Left lobe of liver (tissue), 2 donors: ENCODE results near the gene ZBTB4. TPM values are rescaled to one million over a fixed set of nuclear protein-coding genes. Genes with fewer than 3 reads are reported as not detected.

ENCODE experiments used
- ATAC-seq: fragments of 200-7000 bp; cut with Tn5 transposase; one replicate; pipeline ENCODE4 v1.9.1; 2020; ENCODE audit warnings: mild to moderate bottlenecking, moderate library complexity
- DNase-seq: peaks from one replicate; pipeline ENCODE4 v3.0.0-alpha.2; 2020; ENCODE audit warnings: low spot score
- total RNA-seq: library from RNA; stranded (reverse); gene quantifications from one replicate; pipeline ENCODE4 v1.2.1, GENCODE V29; 2021
- donor health status: DM: no; HTN: no; CAD: no; lungs with moderate emphysema.
- donor health status: DM: no; HTN: yes; CAD: no.

ZBTB4 gene
- 7.9 TPM for total RNA-seq

GRCh38 chr17:7479213-7480088 is at the start of gene ZBTB4:
Gene ZBTB4, minus strand, starts transcription at chr17:7479631. Its CDS starts 12,830 bp downstream, at chr17:7466801.
- peak; percentile 10 for ATAC-seq
- DNase-seq, result no peak

GRCh38 chr17:7528842-7529241 is 49.4 kb upstream of the ZBTB4 start:
- DNase-seq (no peak), ATAC-seq (no peak)

GRCh38 chr17:7523033-7523432 is 43.6 kb upstream of the ZBTB4 start:
- no peak for ATAC-seq
- no peak for DNase-seq

- ATAC-seq, result peak; percentile 52
- DNase-seq, result no peak
These were observed 36.6 kb upstream of the ZBTB4 start for GRCh38 chr17:7515911-7516610.

GRCh38 chr17:7513850-7514419 is 34.5 kb upstream of the ZBTB4 start:
- ATAC-seq (no peak), DNase-seq (no peak)

GRCh38 chr17:7512824-7513540 is 33.6 kb upstream of the ZBTB4 start:
- DNase-seq, result no peak
- ATAC-seq, result no peak

GRCh38 chr17:7512105-7512504 is 32.7 kb upstream of the ZBTB4 start:
- DNase-seq, result no peak
- ATAC-seq, result no peak

GRCh38 chr17:7511108-7511507 is 31.7 kb upstream of the ZBTB4 start:
- DNase-seq, result no peak
- no peak for ATAC-seq

GRCh38 chr17:7509937-7510336 is 30.5 kb upstream of the ZBTB4 start:
- ATAC-seq (no peak), DNase-seq (no peak)

- no peak for ATAC-seq
- no peak for DNase-seq
These were observed 29.4 kb upstream of the ZBTB4 start for GRCh38 chr17:7508846-7509245.

- ATAC-seq, result no peak
- no peak for DNase-seq
These were observed 28.7 kb upstream of the ZBTB4 start for GRCh38 chr17:7508145-7508544.

GRCh38 chr17:7503521-7503920 is 24.1 kb upstream of the ZBTB4 start:
- DNase-seq (no peak), ATAC-seq (no peak)

- DNase-seq, result no peak
- peak; percentile 43 for ATAC-seq
These were observed 23.6 kb upstream of the ZBTB4 start for GRCh38 chr17:7502987-7503386.

- no peak for DNase-seq
- peak; percentile 14 for ATAC-seq
These were observed 22.9 kb upstream of the ZBTB4 start for GRCh38 chr17:7502171-7502847.

GRCh38 chr17:7501729-7502128 is 22.3 kb upstream of the ZBTB4 start:
- no peak for DNase-seq

GRCh38 chr17:7499161-7499560 is 19.7 kb upstream of the ZBTB4 start:
- DNase-seq, result no peak
- ATAC-seq, result no peak

More at GRCh38 chr17:7501729-7502128, 22.3 kb upstream of the ZBTB4 start:
- no peak for ATAC-seq

- DNase-seq, result no peak
- ATAC-seq, result no peak
These were observed 18.2 kb upstream of the ZBTB4 start for GRCh38 chr17:7497636-7498035.

- DNase-seq, result no peak
- peak; percentile 26 for ATAC-seq
These were observed 17.8 kb upstream of the ZBTB4 start for GRCh38 chr17:7497228-7497627.

- DNase-seq (no peak), ATAC-seq (peak; percentile 39)
These were observed 17.2 kb upstream of the ZBTB4 start for GRCh38 chr17:7496470-7497183.

GRCh38 chr17:7495906-7496434 is 16.5 kb upstream of the ZBTB4 start:
- DNase-seq (no peak), ATAC-seq (peak; percentile 9)
